Hematopoietic multipotent progenitor cell treated with erythropoietin and hydrocortisone succinate and interleukin-3 and kit ligand, for 15 days (in vitro differentiated cells): ENCODE results near the gene BEND6.

ENCODE experiments used
- DNase-seq: peaks from one replicate; pipeline ENCODE4 v3.0.0-alpha.2; 2015; ENCODE audit warnings: low spot score

The BEND6 gene

GRCh38 chr6:56940977-56941376 is 13.9 kb upstream of the BEND6 start:
- no peak for DNase-seq

GRCh38 chr6:56944661-56945060 is 10.2 kb upstream of the BEND6 start:
- DNase-seq: no peak

GRCh38 chr6:56946368-56946767 is 8.5 kb upstream of the BEND6 start:
- DNase-seq: no peak

- no peak for DNase-seq
Observed at GRCh38 chr6:56947924-56948323, 7.0 kb upstream of the BEND6 start.

GRCh38 chr6:56949265-56949664 is 5.6 kb upstream of the BEND6 start:
- no peak for DNase-seq

- DNase-seq: no peak
Observed at GRCh38 chr6:56949925-56950495, 4.9 kb upstream of the BEND6 start.

GRCh38 chr6:56951049-56951831 is 3.7 kb upstream of the BEND6 start:
- DNase-seq: no peak

GRCh38 chr6:56953597-56954402 is 1.1 kb upstream of the BEND6 start:
- no peak for DNase-seq

- DNase-seq: peak; percentile 66
Observed at GRCh38 chr6:56955171-56956155, 556 bp downstream of the BEND6 start.

GRCh38 chr6:56956491-56956890 is 1.6 kb downstream of the BEND6 start:
- no peak for DNase-seq

- DNase-seq: no peak
Observed at GRCh38 chr6:56957856-56958255, 2.9 kb downstream of the BEND6 start.

- no peak for DNase-seq
Observed at GRCh38 chr6:56958481-56958880, 3.6 kb downstream of the BEND6 start.

GRCh38 chr6:56959094-56959493 is 4.2 kb downstream of the BEND6 start:
- no peak for DNase-seq

- DNase-seq: no peak
Observed at GRCh38 chr6:56959938-56960337, 5.0 kb downstream of the BEND6 start.

GRCh38 chr6:56961151-56961550 is 6.2 kb downstream of the BEND6 start:
- DNase-seq: no peak

GRCh38 chr6:56962441-56962840 is 7.5 kb downstream of the BEND6 start:
- DNase-seq: no peak

GRCh38 chr6:56963043-56963442 is 8.1 kb downstream of the BEND6 start:
- DNase-seq: no peak

GRCh38 chr6:56963793-56964192 is 8.9 kb downstream of the BEND6 start:
- DNase-seq: no peak

- no peak for DNase-seq
Observed at GRCh38 chr6:56965126-56965525, 10.2 kb downstream of the BEND6 start.

GRCh38 chr6:56970849-56971248 is 15.9 kb downstream of the BEND6 start:
- no peak for DNase-seq

- no peak for DNase-seq
Observed at GRCh38 chr6:56977192-56977591, 22.3 kb downstream of the BEND6 start.

GRCh38 chr6:56978530-56978929 is 23.6 kb downstream of the BEND6 start:
- DNase-seq: no peak
